HG03460 (cell line): ENCODE results near the gene STX8.
"Not testable (repeated sequence)": the region's sequence is repeated elsewhere in the genome, so short reads cannot be mapped to it uniquely, and the experiment has no call there.

ENCODE experiments used
- ATAC-seq: cut with Tn5 transposase; IDR thresholded peaks from one replicate; pipeline ENCODE4 v1.9.1; 2021; ENCODE audit not compliant: unreplicated experiment

STX8 gene

DNA sequence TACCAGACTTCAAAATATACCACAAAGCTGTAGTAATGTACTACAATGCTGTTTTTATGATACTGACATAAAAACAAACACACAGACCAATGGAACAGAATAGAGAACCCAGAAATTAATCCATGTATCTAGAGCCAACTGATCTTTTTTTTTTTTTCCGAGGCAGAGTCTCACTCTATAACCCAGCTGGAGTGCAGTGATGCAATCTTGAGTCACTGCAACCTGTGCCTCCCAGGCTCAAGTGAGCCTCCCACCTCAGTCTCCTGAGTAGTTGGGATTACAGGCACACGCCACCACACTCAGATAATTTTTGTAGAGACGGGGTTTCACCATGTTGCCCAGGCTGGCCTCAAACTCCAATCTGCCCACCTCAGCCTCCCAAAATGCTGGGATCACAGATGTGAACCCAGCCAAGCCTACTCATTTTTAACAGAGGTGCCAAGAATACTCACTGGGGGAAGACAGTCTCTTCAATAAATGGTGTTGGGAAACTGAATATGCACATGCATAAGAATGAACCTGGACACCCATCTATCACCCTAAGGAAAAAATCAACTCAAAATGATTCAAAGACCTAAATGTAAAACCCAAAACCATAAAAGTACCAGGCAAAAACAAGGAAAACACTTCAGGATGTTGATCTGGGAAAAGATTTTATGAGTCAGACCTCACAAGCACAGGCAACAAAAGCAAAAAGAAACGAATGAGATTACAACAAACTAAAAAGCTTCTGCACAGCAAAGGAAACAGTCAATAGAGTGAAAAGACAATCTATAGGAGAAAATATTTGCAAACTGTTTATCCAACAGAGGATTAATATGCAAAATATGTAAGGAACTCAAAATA lies 63.1 kb downstream of the STX8 start:
- no peak for ATAC-seq

- no peak for ATAC-seq
Observed at GRCh38 chr17:9509236-9509816, 66.3 kb downstream of the STX8 start.

GRCh38 chr17:9499041-9499440 lies 76.6 kb downstream of the STX8 start:
- ATAC-seq: no peak

- ATAC-seq: no peak
Observed at GRCh38 chr17:9498490-9498889, 77.1 kb downstream of the STX8 start.

GRCh38 chr17:9488556-9488955 lies 87.1 kb downstream of the STX8 start:
- no peak for ATAC-seq

GRCh38 chr17:9487406-9487805 lies 88.2 kb downstream of the STX8 start:
- no peak for ATAC-seq

DNA sequence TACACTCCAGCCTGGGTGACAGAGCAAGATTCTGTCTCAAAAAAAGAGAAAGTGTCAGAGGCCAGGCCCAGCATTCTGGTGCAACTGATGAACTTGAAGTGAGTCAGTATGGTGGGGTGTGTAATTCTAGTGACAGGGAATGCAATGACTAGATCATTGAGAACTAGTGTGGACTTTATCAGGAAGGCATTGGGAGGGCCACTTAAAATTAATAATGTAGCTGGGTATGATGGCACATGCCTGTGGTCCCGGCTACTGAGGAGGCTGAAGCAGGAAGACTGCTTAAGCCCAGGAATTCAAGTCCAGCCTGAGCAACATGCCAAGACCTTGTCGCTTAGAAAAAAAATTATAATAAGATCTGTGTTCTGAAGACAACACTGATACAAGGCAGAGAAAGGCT lies 90.8 kb downstream of the STX8 start:
- ATAC-seq: no peak

DNA sequence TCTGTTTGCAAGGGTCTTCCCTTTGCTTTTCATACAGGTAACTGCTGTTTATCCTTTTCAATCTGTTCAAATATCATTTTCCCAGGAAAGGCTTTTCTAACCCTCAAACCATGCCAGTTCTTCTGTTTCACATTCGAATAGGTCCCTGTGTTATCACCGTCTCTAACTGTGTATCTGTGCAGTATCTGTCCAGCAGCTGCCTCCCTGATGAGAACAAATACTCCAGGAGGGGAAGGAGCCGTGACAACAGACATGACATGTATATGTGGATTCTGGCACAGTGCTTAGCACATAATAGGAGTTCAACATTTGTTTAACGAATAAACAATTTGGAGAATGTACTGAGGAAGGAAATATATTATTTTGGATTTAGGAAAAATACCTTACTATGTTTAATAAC lies 95.7 kb downstream of the STX8 start:
- ATAC-seq: no peak

DNA sequence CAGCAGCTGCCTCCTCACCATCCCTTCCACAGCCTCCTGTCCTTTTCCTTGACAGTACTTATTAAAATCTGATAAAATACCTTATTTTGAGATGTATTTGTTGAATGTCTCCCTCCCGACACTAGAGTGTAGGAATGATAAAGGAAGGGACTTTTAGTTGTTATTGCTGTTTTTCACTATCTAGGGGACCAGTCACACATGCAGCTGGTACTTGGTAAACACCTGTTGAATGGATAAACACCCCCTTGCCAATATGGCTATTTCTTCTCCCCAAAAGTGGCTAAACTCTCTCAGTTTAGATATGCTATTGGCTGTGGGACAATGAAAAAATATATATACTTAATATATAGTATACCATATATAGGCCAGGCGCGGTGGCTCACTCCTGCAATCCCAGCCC lies 96.7 kb downstream of the STX8 start:
- ATAC-seq: no peak

- ATAC-seq: no peak
Observed at GRCh38 chr17:9475101-9475658, 100.4 kb downstream of the STX8 start.

DNA sequence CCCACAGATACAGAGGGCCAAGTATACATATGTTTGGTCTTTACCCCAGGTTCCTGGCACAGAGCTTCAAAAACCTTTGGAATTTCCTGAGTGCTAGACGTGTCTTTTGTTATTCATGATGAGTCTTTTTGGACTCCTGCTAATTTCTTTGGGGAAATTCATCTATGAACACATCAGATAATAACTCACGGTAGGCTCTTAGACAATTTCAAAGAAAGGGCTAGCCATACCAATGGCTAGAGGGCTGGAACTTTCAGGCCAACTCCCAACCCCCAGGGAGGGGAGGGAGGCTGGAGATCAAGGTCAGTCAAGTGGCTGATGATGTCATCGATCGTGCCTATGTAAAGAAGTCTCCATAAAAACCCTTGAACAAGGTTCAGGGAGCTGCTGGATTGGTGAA lies 101.9 kb downstream of the STX8 start:
- no peak for ATAC-seq

DNA sequence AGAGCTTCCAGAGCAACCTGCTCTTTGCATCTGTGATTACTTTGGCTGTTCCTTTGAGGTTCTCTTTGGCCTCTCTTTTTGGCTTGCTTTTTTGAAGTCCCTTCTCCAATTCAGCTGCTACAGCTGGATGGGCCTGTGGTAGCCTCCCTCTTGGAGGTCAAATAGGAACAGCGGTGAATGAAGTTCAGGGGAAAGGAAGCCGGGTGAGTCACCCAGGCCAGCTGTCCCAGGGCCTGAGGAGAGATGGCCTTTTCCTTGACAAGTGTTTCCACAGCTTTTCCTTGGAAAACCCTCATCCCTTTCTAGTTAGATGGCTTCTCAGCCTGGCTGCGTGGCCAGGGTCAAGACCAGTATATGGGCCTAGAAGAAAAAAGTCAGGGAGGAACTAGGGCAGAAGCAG lies 103.1 kb downstream of the STX8 start:
- no peak for ATAC-seq

GRCh38 chr17:9472094-9472493 lies 103.5 kb downstream of the STX8 start:
- no peak for ATAC-seq

DNA sequence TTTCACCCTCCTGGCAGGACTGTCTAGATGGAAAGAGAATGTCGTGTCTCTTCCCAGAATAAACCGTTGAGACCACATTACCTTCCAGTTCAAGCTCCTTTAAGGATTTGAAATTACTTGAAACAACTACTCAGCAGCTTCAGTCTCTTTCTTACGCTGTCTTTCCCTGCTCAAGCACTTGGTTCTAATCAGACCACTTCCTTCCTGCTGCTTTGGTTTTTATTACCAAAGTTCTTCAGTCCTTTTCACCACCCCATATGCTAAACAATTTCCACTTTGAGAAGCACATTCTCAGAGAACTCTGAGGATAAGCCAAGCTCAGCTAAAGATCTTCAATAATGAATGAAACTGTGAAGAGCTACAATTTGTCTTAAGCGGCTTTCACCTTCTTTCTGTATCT lies 105.4 kb downstream of the STX8 start:
- no peak for ATAC-seq

DNA sequence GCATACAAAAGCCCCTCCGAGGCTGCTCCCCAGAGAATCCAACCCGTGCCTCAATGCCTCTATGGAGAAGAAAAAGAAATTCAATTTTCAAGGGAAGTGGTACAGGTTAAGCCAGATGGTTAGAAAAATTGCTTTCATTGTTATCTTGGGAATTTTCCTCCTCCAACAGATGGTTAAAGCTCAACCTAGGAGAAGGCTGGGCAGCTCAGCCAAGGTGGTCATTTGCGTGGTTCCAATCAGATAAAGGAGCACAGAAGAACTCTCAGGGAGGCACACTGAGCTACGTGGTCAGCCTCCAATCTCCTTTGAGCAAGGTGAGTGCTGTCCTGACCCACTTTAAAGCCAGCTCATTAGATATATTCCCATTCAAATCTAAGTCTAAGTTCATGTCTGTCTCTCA lies 106.7 kb downstream of the STX8 start:
- no peak for ATAC-seq

GRCh38 chr17:9468532-9468931 lies 107.1 kb downstream of the STX8 start:
- ATAC-seq: no peak

DNA sequence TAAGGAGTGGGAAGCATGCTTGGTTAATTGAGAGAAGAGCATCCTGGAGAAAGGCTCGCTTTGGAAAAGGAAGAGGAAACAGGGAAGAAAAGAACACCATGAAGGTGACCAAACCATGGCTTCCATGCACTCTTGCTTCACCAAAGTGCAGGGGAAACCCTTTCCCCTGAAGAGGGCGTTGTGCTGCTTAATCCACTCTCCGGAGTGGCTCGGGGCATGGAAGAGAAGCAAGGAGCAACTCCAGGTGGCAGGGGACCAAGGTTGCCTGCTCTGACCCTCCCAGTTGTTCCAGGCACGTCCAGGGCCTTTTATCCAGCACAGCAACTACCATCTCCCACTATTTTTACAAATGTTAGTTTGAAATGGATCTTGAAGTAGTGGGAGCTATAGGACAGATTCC lies 108.1 kb downstream of the STX8 start:
- no peak for ATAC-seq

- no peak for ATAC-seq
Observed at GRCh38 chr17:9465210-9465921, 110.3 kb downstream of the STX8 start.

GRCh38 chr17:9457005-9457404 lies 118.6 kb downstream of the STX8 start:
- no peak for ATAC-seq

DNA sequence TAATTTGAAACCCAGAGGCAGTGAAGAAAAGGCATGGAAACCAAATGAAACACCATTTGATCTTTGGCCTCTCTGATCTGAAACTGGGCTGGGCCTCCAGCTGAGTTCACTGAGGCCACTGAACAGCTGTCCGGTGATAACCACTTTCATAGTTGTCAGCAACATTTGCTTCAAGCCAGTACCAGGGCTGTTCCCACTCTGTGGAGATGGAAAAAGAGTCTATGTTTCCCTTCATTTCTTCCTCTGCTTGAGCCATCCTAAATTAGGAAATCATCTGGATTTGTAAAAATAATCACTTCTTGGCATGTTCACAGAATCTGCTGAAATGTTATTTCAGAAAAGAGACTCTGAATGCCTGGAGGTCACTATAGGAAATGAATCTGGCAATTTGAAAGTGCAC lies 119.3 kb downstream of the STX8 start:
- ATAC-seq: no peak

GRCh38 chr17:9451934-9452333 lies 123.7 kb downstream of the STX8 start:
- ATAC-seq: no peak

DNA sequence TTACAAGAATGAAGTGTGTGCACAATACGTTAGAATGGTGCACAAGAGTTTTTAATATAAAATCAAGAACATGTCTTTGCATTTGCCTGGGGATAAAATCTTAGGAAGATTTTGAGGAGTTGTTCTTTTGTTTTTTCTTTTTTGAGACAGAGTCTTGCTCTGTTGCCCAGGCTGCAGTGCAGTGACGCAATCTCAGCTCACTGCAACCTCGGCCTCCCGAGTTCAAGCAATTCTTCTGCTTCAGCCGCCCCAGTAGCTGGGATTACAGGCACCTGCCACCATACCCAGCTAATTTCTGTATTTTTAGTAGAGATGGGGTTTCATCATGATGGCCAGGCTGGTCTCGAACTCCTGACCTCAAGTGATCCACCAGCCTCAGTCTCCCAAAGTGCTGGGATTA lies 128.3 kb downstream of the STX8 start:
- ATAC-seq: not testable (repeated sequence)
